Smooth muscle cell (in vitro differentiated cells): ENCODE data around the gene NIPAL3. TPM values are rescaled to one million over a fixed set of nuclear protein-coding genes. Genes with fewer than 3 reads are reported as not detected.
A peak's percentile ranks its signal among the peaks of the same experiment; 100 is the strongest.

ENCODE experiments used
- DNase-seq: peaks from one replicate; lab custom pipeline; 2025; ENCODE audit not compliant: unreplicated experiment; lab: John Stamatoyannopoulos, UW
- H2AFZ ChIP-seq: fragments of 200-600 bp; sonication (generic); 2 replicates; pipeline ENCODE4 v1.6.0; 2016; ENCODE audit warnings: antibody characterized with exemption, low read depth, mild to moderate bottlenecking
- H3F3A ChIP-seq: fragments of 200-600 bp; sonication (generic); 2 replicates; pipeline ENCODE4 v1.6.0; 2017; ENCODE audit warnings: antibody characterized with exemption, low read depth
- H3K27ac ChIP-seq: fragments of 200-600 bp; sonication (generic); 2 replicates; pipeline ENCODE4 v1.5.1; 2016; ENCODE audit warnings: low read depth, mild to moderate bottlenecking
- H3K27me3 ChIP-seq: fragments of 200-600 bp; sonication (generic); 2 replicates; pipeline ENCODE4 v1.6.1; 2016; ENCODE audit warnings: low read depth, mild to moderate bottlenecking
- H3K36me3 ChIP-seq: fragments of 200-600 bp; sonication (generic); 2 replicates; pipeline ENCODE4 v1.5.1; 2016; ENCODE audit warnings: low read depth
- H3K4me1 ChIP-seq: fragments of 200-600 bp; sonication (generic); 2 replicates; pipeline ENCODE4 v1.5.1; 2016; ENCODE audit warnings: low read depth
- H3K4me2 ChIP-seq: fragments of 200-600 bp; sonication (generic); 2 replicates; pipeline ENCODE4 v1.6.0; 2016; ENCODE audit warnings: mild to moderate bottlenecking
- H3K4me3 ChIP-seq: fragments of 200-600 bp; sonication (generic); 2 replicates; pipeline ENCODE4 v1.5.1; 2016; ENCODE audit warnings: mild to moderate bottlenecking
- H3K79me2 ChIP-seq: fragments of 200-600 bp; sonication (generic); 2 replicates; pipeline ENCODE4 v1.6.0; 2016; ENCODE audit warnings: low read depth, mild to moderate bottlenecking
- H3K9ac ChIP-seq: fragments of 200-600 bp; sonication (generic); 2 replicates; pipeline ENCODE4 v1.6.0; 2016; ENCODE audit warnings: low read depth
- H3K9me3 ChIP-seq: fragments of 200-600 bp; sonication (generic); replicated peaks from 2 replicates; pipeline ENCODE4 v1.5.1; 2016; ENCODE audit warnings: low read depth
- H4K20me1 ChIP-seq: fragments of 200-600 bp; sonication (generic); 2 replicates; pipeline ENCODE4 v1.6.0; 2016; ENCODE audit warnings: low read depth
- CTCF ChIP-seq: fragments of 200-600 bp; sonication (generic); IDR thresholded peaks from 2 replicates; pipeline ENCODE4 v1.5.1; 2017; ENCODE audit warnings: borderline replicate concordance, mild to moderate bottlenecking, antibody characterized with exemption; ENCODE audit not compliant: insufficient read depth, poor library complexity, severe bottlenecking
- WGBS: methylation state at CpG from one replicate; pipeline ENCODE4 v1.1.7; 2016; ENCODE audit warnings: low lambda C conversion rate; 5-methylcytosine and 5-hydroxymethylcytosine counted together
- polyA plus RNA-seq: library from polyadenylated mRNA; unstranded; fragments of >200 nt; fragmentation: Nextera tagmentation; extraction: Ambion mirVana; gene quantifications from 2 replicates; pipeline ENCODE4 v1.2.1, GENCODE V29; 2016
- total RNA-seq: library from RNA; depleted of rRNA; stranded (reverse); fragments of >200 nt; gene quantifications from 2 replicates; pipeline ENCODE4 v1.2.3, GENCODE V29; 2014

Gene NIPAL3
- total and polyA plus RNA-seq, 2 experiments from 2014 or later, result 9.3 to 22.5 TPM

- H3K27ac ChIP-seq, result no peak overlapping the region
- H3K4me3 ChIP-seq, result no peak overlapping the region
- H3K4me2 ChIP-seq, result no peak overlapping the region
- no peak overlapping the region for H2AFZ ChIP-seq
- H3K4me1 ChIP-seq, result no peaks in the 10 kb centered on the region
- H4K20me1 ChIP-seq, result no peaks in the 10 kb centered on the region
- no peaks in the 10 kb centered on the region for H3F3A ChIP-seq
- no peaks in the 10 kb centered on the region for H3K79me2 ChIP-seq
- H3K36me3 ChIP-seq, result no peaks in the 10 kb centered on the region
- whole genome bisulfite sequencing, result 96% methylated on average over 1 of the region's 1 CpG
- no peaks in the 10 kb centered on the region for H3K27me3 ChIP-seq
- TF ChIP-seq CTCF, result no peak
- DNase-seq, result no peak
- H3K9ac ChIP-seq, result no peak overlapping the region
- H3K9me3 ChIP-seq, result no peaks in the 10 kb centered on the region
Observed at GRCh38 chr1:24406788-24407187, 8.8 kb upstream of the NIPAL3 start.

- Histone ChIP-seq H2AFZ (no peak overlapping the region), H3K9me3 (no peaks in the 10 kb centered on the region), H3K36me3 (no peaks in the 10 kb centered on the region), H4K20me1 (no peaks in the 10 kb centered on the region), H3K27ac (peak overlapping the region; percentile 58), H3K9ac (no peak overlapping the region), H3K4me3 (no peak overlapping the region), H3F3A (no peaks in the 10 kb centered on the region), H3K27me3 (no peaks in the 10 kb centered on the region), H3K4me1 (no peaks in the 10 kb centered on the region), H3K79me2 (no peaks in the 10 kb centered on the region), H3K4me2 (no peak overlapping the region)
- no peak for DNase-seq
- no peak for TF ChIP-seq CTCF
- WGBS, result 74% methylated on average over 3 of the region's 3 CpGs
Observed at GRCh38 chr1:24409535-24409934, 6.1 kb upstream of the NIPAL3 start.

GRCh38 chr1:24410750-24411149 lies 4.9 kb upstream of the NIPAL3 start:
- H2AFZ ChIP-seq, result no peak overlapping the region
- no peaks in the 10 kb centered on the region for H3K79me2 ChIP-seq
- WGBS, result 90% methylated on average over 7 of the region's 7 CpGs
- no peaks in the 10 kb centered on the region for H3F3A ChIP-seq
- no peak overlapping the region for H3K9ac ChIP-seq
- DNase-seq, result no peak
- H4K20me1 ChIP-seq, result no peaks in the 10 kb centered on the region
- H3K4me3 ChIP-seq, result no peak overlapping the region
- H3K27ac ChIP-seq, result no peak overlapping the region
- H3K4me1 ChIP-seq, result no peaks in the 10 kb centered on the region
- no peak overlapping the region for H3K4me2 ChIP-seq
- H3K27me3 ChIP-seq, result no peaks in the 10 kb centered on the region
- TF ChIP-seq CTCF, result no peak
- no peaks in the 10 kb centered on the region for H3K9me3 ChIP-seq
- H3K36me3 ChIP-seq, result no peaks in the 10 kb centered on the region

- Histone ChIP-seq H3K27ac (no peak overlapping the region), H3K4me3 (no peak overlapping the region), H3K9ac (no peak overlapping the region), H3F3A (peaks cover 6% of the 10 kb centered on the region), H3K36me3 (no peaks in the 10 kb centered on the region), H4K20me1 (no peaks in the 10 kb centered on the region), H3K4me1 (peaks cover 8% of the 10 kb centered on the region), H3K27me3 (no peaks in the 10 kb centered on the region), H2AFZ (no peak overlapping the region), H3K9me3 (no peaks in the 10 kb centered on the region), H3K79me2 (no peaks in the 10 kb centered on the region), H3K4me2 (no peak overlapping the region)
- WGBS, result 81% methylated on average over 6 of the region's 6 CpGs
- TF ChIP-seq CTCF, result no peak
- DNase-seq, result no peak
Observed at GRCh38 chr1:24411963-24412362, 3.6 kb upstream of the NIPAL3 start.
